ENCODE results near the gene SUMF2.
"Not testable (repeated sequence)": the region's sequence is repeated elsewhere in the genome, so short reads cannot be mapped to it uniquely, and the experiment has no call there.

The SUMF2 gene

DNA sequence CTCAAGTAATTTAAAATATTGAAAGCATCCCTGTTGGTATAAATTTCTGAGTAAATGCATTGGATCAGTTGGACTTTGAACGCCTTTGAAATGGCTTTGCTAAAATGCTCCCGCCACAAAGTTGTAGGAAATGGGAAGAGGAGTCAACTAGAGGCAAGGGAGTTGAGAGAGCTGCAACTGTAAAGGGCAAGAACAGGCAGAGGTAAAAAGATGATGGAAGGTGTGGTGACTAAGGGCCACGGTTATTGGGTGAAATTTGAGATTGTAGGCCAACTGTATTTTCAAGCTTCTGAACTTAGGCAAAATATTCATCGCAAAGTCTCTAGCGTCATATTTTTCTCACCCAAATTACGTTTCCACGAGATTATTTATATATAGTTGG, 595 bp upstream of the SUMF2 start:
- FAIRE-seq, result peak; percentile 88

DNA sequence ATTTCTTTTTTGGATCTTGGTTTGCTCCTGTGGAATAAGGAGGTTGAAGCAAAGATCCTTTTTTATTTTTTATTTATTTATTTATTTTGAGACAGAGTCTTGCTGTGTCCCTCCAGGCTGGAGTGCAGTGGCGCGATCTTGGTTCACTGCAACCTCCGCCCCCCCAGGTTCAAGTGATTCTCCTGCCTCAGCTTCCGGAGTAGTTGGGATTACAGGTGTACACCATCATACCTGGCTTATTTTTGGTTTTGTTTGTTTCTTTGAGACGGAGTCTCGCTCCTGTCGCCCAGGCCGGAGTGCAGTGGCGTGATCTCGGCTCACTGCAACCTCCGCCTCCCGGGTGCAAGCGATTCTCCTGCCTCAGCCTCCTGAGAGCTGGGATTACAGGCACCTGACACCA, 2.3 kb downstream of the SUMF2 start:
- FAIRE-seq, result not testable (repeated sequence)

GRCh38 chr7:56074371-56074791, 10.3 kb downstream of the SUMF2 start:
- FAIRE-seq, result peak; percentile 42

DNA sequence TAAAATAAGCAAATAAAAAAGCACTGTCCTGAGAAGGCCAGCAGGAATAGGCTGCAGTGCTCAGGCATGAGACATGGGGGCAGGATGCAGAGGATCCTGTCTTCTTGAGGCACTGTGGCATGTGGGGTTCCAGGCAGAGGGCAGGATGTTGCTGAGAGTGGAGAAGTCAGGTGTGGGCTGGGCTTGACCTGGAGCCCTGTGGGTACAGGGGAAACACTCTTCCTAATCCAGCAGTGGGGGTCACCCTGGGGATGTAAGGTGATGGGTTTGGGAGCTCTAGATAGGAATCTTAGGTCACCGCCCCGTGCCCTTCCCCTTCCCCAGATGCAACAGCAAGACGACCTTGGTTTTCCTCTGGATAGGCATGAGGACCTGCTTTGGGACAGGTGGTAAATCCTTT, 13.6 kb downstream of the SUMF2 start:
- no peak for FAIRE-seq

- no peak for FAIRE-seq
These were observed 14.1 kb downstream of the SUMF2 start for GRCh38 chr7:56078196-56078595.

- no peak for FAIRE-seq
These were observed 15.5 kb downstream of the SUMF2 start for GRCh38 chr7:56079450-56080185.

DNA sequence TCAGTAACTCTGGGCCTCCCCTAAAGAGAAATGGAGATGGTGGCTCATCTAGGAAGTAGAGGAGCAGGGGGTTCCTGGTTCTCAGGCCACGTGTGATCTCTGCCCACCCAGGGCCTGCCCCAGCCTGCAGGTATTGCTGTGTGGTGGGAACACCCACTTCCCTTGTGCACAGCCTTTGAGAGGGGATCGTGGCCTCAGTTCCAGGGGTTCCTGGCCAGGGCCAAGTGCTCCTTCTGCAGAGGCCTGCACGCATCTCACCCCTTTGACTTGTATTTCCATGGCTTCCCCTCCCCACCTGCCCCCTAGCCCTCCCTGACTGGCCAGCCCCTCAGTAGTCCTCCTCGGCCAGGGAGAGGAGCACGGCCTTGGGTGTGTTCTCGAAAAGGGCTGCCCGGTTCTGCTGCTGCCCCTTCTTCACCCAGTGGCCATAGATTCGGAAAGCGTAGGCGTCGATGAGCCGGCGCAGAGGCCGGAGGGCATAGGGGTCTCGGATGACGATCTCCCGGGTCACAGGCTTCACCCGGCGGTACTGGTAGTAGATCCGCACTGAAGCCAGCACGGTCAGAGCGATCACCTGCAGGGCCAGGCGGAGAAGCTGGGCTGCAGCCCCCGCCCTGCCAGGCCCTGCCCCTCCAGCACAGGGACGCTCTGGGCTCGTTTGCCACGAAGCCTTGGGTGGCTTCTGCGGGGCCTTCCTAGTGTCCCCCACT, 16.8 kb downstream of the SUMF2 start:
- not testable (repeated sequence) for FAIRE-seq

- FAIRE-seq, result no peak
These were observed 17.7 kb downstream of the SUMF2 start for GRCh38 chr7:56081626-56082340.

- FAIRE-seq, result no peak
These were observed 19.2 kb downstream of the SUMF2 start for GRCh38 chr7:56083150-56083785.

- FAIRE-seq, result no peak
These were observed 22.7 kb downstream of the SUMF2 start for GRCh38 chr7:56086761-56087160.

- no peak for FAIRE-seq
These were observed 23.4 kb downstream of the SUMF2 start for GRCh38 chr7:56087445-56087844.

GRCh38 chr7:56091591-56091990, 27.5 kb downstream of the SUMF2 start:
- FAIRE-seq, result no peak

GRCh38 chr7:56092388-56092787, 28.3 kb downstream of the SUMF2 start:
- not testable (repeated sequence) for FAIRE-seq

- no peak for FAIRE-seq
These were observed 28.9 kb downstream of the SUMF2 start, which contains the start of gene PHKG1 for GRCh38 chr7:56092789-56093531. Gene PHKG1, minus strand, starts transcription at chr7:56092952. Its CDS starts 4,011 bp downstream, at chr7:56088941.

- no peak for FAIRE-seq
These were observed 33.6 kb downstream of the SUMF2 start for GRCh38 chr7:56097700-56098099.

DNA sequence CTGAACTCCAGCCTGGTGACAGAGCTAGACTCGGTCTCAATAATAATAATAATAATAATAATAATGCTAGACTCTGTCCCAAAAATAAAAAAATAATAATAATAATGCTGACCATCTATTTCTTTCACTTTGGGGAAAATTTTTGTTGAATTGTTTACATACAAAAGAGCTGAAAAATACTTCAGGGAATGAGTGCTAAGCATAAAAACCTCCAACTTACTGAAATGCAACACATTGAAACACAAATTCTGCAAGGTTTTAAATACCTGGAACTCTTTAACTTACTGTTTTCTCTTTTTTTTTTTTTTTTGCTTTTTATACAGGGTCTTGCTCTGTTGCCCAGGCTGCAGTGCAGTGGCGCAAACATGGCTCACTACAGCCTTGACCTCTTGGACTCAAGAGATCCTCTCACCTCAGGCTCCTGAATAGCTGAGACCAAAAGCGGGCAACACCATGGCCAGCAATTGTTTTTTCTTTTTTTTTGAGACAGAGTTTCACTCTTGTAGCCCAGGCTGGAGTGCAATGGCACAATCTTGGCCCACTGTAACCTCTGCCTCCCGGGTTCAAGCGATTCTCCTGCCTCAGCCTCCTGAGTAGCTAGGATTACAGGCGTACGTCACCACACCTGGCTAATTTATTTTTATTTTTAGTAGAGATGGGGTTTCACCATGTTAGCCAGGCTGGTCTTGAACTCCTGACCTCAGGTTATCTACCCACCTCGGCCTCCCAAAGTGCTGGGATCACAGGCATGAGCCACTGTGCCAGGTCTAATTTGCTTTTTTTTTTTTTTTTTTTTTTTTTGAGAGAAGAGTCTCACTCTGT, 34.3 kb downstream of the SUMF2 start:
- not testable (repeated sequence) for FAIRE-seq

DNA sequence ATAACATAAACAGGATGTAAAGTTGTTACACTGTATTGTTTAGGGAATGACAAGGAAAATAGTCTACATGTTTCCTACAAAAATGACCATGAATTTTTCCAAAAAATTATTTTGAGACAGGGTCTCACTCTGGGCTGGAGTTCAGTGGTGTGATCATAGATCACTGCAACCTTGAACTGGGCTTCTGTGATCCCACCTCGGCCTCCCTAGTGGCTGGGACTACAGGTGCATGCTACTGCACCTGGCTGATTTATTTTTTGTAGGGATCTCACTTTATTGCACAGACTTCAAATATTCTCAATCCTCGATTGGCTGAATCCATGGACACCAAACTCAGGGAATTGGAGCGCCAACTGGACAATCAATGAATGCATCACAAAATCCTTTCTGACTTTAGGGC, 35.6 kb downstream of the SUMF2 start:
- no peak for FAIRE-seq

DNA sequence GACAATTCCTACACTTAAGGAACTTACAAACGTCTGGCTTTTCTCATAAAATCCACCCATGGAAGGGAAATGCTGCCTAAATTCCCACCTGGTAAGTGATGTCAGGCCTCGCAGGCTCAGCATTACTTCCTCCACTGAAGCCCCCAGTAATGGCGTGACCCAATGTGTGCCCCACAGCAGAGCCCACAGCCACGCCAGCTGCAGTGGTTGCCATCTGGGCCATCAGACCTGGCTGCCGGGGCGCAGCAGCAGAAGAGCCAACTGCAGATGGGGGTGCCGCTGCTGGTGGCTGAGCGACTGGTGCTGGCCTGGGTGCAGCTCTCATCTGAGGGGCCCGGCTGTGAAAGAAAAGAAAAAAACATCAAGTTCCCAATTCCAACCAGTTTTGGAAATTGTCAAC, 40.1 kb downstream of the SUMF2 start:
- not testable (repeated sequence) for FAIRE-seq

GRCh38 chr7:56105508-56105907, 41.4 kb downstream of the SUMF2 start:
- FAIRE-seq, result no peak

- FAIRE-seq, result peak; percentile 95
These were observed 42.3 kb downstream of the SUMF2 start, which contains the start of gene CHCHD2 for GRCh38 chr7:56106108-56107073. Gene CHCHD2, minus strand, starts transcription at chr7:56106476. Its CDS starts 63 bp downstream, at chr7:56106413.
